Smooth muscle cell (in vitro differentiated cells): ENCODE measurements around the gene PLD3. TPM values are rescaled to one million over a fixed set of nuclear protein-coding genes. Genes with fewer than 3 reads are reported as not detected.
A peak's percentile ranks its signal among the peaks of the same experiment; 100 is the strongest.

Experiments used
- DNase-seq: peaks from one replicate; lab custom pipeline; 2025; ENCODE audit not compliant: unreplicated experiment; lab: John Stamatoyannopoulos, UW
- H2AFZ ChIP-seq: fragments of 200-600 bp; sonication (generic); 2 replicates; pipeline ENCODE4 v1.6.0; 2016; ENCODE audit warnings: antibody characterized with exemption, low read depth, mild to moderate bottlenecking
- H3F3A ChIP-seq: fragments of 200-600 bp; sonication (generic); 2 replicates; pipeline ENCODE4 v1.6.0; 2017; ENCODE audit warnings: antibody characterized with exemption, low read depth
- H3K27ac ChIP-seq: fragments of 200-600 bp; sonication (generic); 2 replicates; pipeline ENCODE4 v1.5.1; 2016; ENCODE audit warnings: low read depth, mild to moderate bottlenecking
- H3K27me3 ChIP-seq: fragments of 200-600 bp; sonication (generic); 2 replicates; pipeline ENCODE4 v1.6.1; 2016; ENCODE audit warnings: low read depth, mild to moderate bottlenecking
- H3K36me3 ChIP-seq: fragments of 200-600 bp; sonication (generic); 2 replicates; pipeline ENCODE4 v1.5.1; 2016; ENCODE audit warnings: low read depth
- H3K4me1 ChIP-seq: fragments of 200-600 bp; sonication (generic); 2 replicates; pipeline ENCODE4 v1.5.1; 2016; ENCODE audit warnings: low read depth
- H3K4me2 ChIP-seq: fragments of 200-600 bp; sonication (generic); 2 replicates; pipeline ENCODE4 v1.6.0; 2016; ENCODE audit warnings: mild to moderate bottlenecking
- H3K4me3 ChIP-seq: fragments of 200-600 bp; sonication (generic); 2 replicates; pipeline ENCODE4 v1.5.1; 2016; ENCODE audit warnings: mild to moderate bottlenecking
- H3K79me2 ChIP-seq: fragments of 200-600 bp; sonication (generic); 2 replicates; pipeline ENCODE4 v1.6.0; 2016; ENCODE audit warnings: low read depth, mild to moderate bottlenecking
- H3K9ac ChIP-seq: fragments of 200-600 bp; sonication (generic); 2 replicates; pipeline ENCODE4 v1.6.0; 2016; ENCODE audit warnings: low read depth
- H3K9me3 ChIP-seq: fragments of 200-600 bp; sonication (generic); replicated peaks from 2 replicates; pipeline ENCODE4 v1.5.1; 2016; ENCODE audit warnings: low read depth
- H4K20me1 ChIP-seq: fragments of 200-600 bp; sonication (generic); 2 replicates; pipeline ENCODE4 v1.6.0; 2016; ENCODE audit warnings: low read depth
- CTCF ChIP-seq: fragments of 200-600 bp; sonication (generic); IDR thresholded peaks from 2 replicates; pipeline ENCODE4 v1.5.1; 2017; ENCODE audit warnings: borderline replicate concordance, mild to moderate bottlenecking, antibody characterized with exemption; ENCODE audit not compliant: insufficient read depth, poor library complexity, severe bottlenecking
- WGBS: methylation state at CpG from one replicate; pipeline ENCODE4 v1.1.7; 2016; ENCODE audit warnings: low lambda C conversion rate; 5-methylcytosine and 5-hydroxymethylcytosine counted together
- polyA plus RNA-seq: library from polyadenylated mRNA; unstranded; fragments of >200 nt; fragmentation: Nextera tagmentation; extraction: Ambion mirVana; gene quantifications from 2 replicates; pipeline ENCODE4 v1.2.1, GENCODE V29; 2016
- total RNA-seq: library from RNA; depleted of rRNA; stranded (reverse); fragments of >200 nt; gene quantifications from 2 replicates; pipeline ENCODE4 v1.2.3, GENCODE V29; 2014

Gene PLD3
- total and polyA plus RNA-seq, 2 experiments from 2014 or later = 716 to 1,023 TPM

- Histone ChIP-seq H4K20me1 (peaks cover 27% of the 10 kb centered on the region), H3K36me3 (no peaks in the 10 kb centered on the region), H3K27me3 (no peaks in the 10 kb centered on the region), H3K9me3 (no peaks in the 10 kb centered on the region), H3K4me3 (no peak overlapping the region), H3K79me2 (peaks cover 34% of the 10 kb centered on the region), H3K27ac (no peak overlapping the region), H3K4me2 (no peak overlapping the region), H3K9ac (no peak overlapping the region), H3F3A (peaks cover 24% of the 10 kb centered on the region), H2AFZ (no peak overlapping the region), H3K4me1 (peaks cover 29% of the 10 kb centered on the region)
- 90% methylated on average over 5 of the region's 5 CpGs for WGBS
- TF ChIP-seq CTCF = no peak
- DNase-seq = no peak
Observed at GRCh38 chr19:40419780-40420179, 71.3 kb downstream of the PLD3 start.

GRCh38 chr19:40420451-40420765 is 71.9 kb downstream of the PLD3 start:
- no peaks in the 10 kb centered on the region for H3K27me3 ChIP-seq
- H3K36me3 ChIP-seq = no peaks in the 10 kb centered on the region
- H2AFZ ChIP-seq = no peak overlapping the region
- WGBS = 57% methylated on average over 14 of the region's 14 CpGs
- no peaks in the 10 kb centered on the region for H3K9me3 ChIP-seq
- peak overlapping the region; percentile 97 for H3K27ac ChIP-seq
- TF ChIP-seq CTCF = no peak
- H3K4me2 ChIP-seq = peak overlapping the region; percentile 100
- peaks cover 29% of the 10 kb centered on the region for H4K20me1 ChIP-seq
- H3F3A ChIP-seq = peaks cover 28% of the 10 kb centered on the region
- peaks cover 29% of the 10 kb centered on the region for H3K4me1 ChIP-seq
- no peak for DNase-seq
- peaks cover 35% of the 10 kb centered on the region for H3K79me2 ChIP-seq
- H3K4me3 ChIP-seq = peak overlapping the region; percentile 63
- H3K9ac ChIP-seq = peak overlapping the region; percentile 82

GRCh38 chr19:40420766-40421765 is 72.6 kb downstream of the PLD3 start:
- Histone ChIP-seq H3K79me2 (peaks cover 35% of the 10 kb centered on the region), H3K9ac (peak overlapping the region; percentile 82), H3K27me3 (no peaks in the 10 kb centered on the region), H3K4me1 (peaks cover 29% of the 10 kb centered on the region), H3K9me3 (no peaks in the 10 kb centered on the region), H3K4me3 (peak overlapping the region; percentile 63), H3F3A (peaks cover 22% of the 10 kb centered on the region), H3K36me3 (no peaks in the 10 kb centered on the region), H4K20me1 (peaks cover 29% of the 10 kb centered on the region), H3K4me2 (peak overlapping the region; percentile 100), H3K27ac (peak overlapping the region; percentile 97), H2AFZ (no peak overlapping the region)
- 6% methylated on average over 42 of the region's 56 CpGs for WGBS
- DNase-seq = peak; percentile 90
- TF ChIP-seq CTCF = peak; percentile 95
